Trophoblast cell (in vitro differentiated cells and primary cell): Measurements from ENCODE around the gene RNF125.
"Not testable (repeated sequence)": the region's sequence is repeated elsewhere in the genome, so short reads cannot be mapped to it uniquely, and the experiment has no call there.

Experiments
- DNase-seq, 2 donors: peaks; one replicate each; pipeline ENCODE4 v3.0.0-alpha.2; 2016
- H2AFZ ChIP-seq: 2 replicates; pipeline ENCODE4 v1.6.1; 2013; ENCODE audit warnings: low read length, moderate library complexity, mild to moderate bottlenecking; ENCODE audit not compliant: insufficient read depth, poor library complexity
- H2AK5ac ChIP-seq: 2 replicates; pipeline ENCODE4 v1.6.1; 2013; ENCODE audit warnings: mild to moderate bottlenecking, low read length
- H2BK120ac ChIP-seq: 2 replicates; pipeline ENCODE4 v1.6.1; 2013; ENCODE audit warnings: low read length, mild to moderate bottlenecking, moderate library complexity; ENCODE audit not compliant: insufficient read depth, poor library complexity
- H2BK12ac ChIP-seq: 2 replicates; pipeline ENCODE4 v1.6.1; 2013; ENCODE audit warnings: mild to moderate bottlenecking, low read length, moderate library complexity
- H2BK5ac ChIP-seq: 2 replicates; pipeline ENCODE4 v1.6.1; 2013; ENCODE audit warnings: low read length, low read depth, moderate library complexity, mild to moderate bottlenecking; ENCODE audit not compliant: poor library complexity
- H3K14ac ChIP-seq: 2 replicates; pipeline ENCODE4 v1.6.1; 2013; ENCODE audit warnings: mild to moderate bottlenecking, low read length
- H3K18ac ChIP-seq: 2 replicates; pipeline ENCODE4 v1.6.1; 2013; ENCODE audit warnings: mild to moderate bottlenecking, low read length
- H3K23ac ChIP-seq: 2 replicates; pipeline ENCODE4 v1.6.1; 2013; ENCODE audit warnings: low read length
- H3K27ac ChIP-seq: 2 replicates; pipeline ENCODE4 v1.5.1; 2013; ENCODE audit warnings: low read depth, mild to moderate bottlenecking, inconsistent platforms, low read length, moderate library complexity
- H3K27me3 ChIP-seq: 2 replicates; pipeline ENCODE4 v1.6.1; 2013; ENCODE audit warnings: inconsistent platforms, mild to moderate bottlenecking, low read length, moderate library complexity; ENCODE audit not compliant: insufficient read depth
- H3K36me3 ChIP-seq, 2 experiments: 1 replicate in 1 of 2; 2 replicates in 1 of 2; pipeline ENCODE4 v1.6.1; 2013; ENCODE audit warnings: low read length in 2 of 2, mild to moderate bottlenecking in 2 of 2, moderate library complexity in 1 of 2; ENCODE audit not compliant: insufficient read depth in 2 of 2, control insufficient read depth in 1 of 2
- H3K4ac ChIP-seq: 2 replicates; pipeline ENCODE4 v1.6.1; 2013; ENCODE audit warnings: low read depth, mild to moderate bottlenecking, low read length, moderate library complexity
- H3K4me1 ChIP-seq, 2 experiments: 1 replicate in 1 of 2; 2 replicates in 1 of 2; pipeline ENCODE4 v1.6.1; 2013; ENCODE audit warnings: low read length in 2 of 2, mild to moderate bottlenecking in 2 of 2, moderate library complexity in 1 of 2; ENCODE audit not compliant: insufficient read depth in 2 of 2, control insufficient read depth in 1 of 2
- H3K4me2 ChIP-seq: 2 replicates; pipeline ENCODE4 v1.6.1; 2013; ENCODE audit warnings: inconsistent platforms, mild to moderate bottlenecking, low read length, moderate library complexity
- H3K4me3 ChIP-seq: 2 replicates; pipeline ENCODE4 v1.5.1; 2013; ENCODE audit warnings: mild to moderate bottlenecking, low read depth, low read length, inconsistent platforms
- H3K79me1 ChIP-seq: one replicate; pipeline ENCODE4 v1.6.1; 2013; ENCODE audit warnings: low read length
- H3K79me2 ChIP-seq: 2 replicates; pipeline ENCODE4 v1.6.1; 2013; ENCODE audit warnings: low read length, mild to moderate bottlenecking; ENCODE audit not compliant: control insufficient read depth, insufficient read depth, poor library complexity
- H3K9ac ChIP-seq: 2 replicates; pipeline ENCODE4 v1.6.1; 2013; ENCODE audit warnings: mild to moderate bottlenecking, low read length
- H3K9me3 ChIP-seq: 2 replicates; pipeline ENCODE4 v1.6.1; 2013; ENCODE audit warnings: low read depth, mild to moderate bottlenecking, control low read depth, inconsistent platforms, low read length; ENCODE audit not compliant: insufficient read depth
- H4K12ac ChIP-seq: 2 replicates; pipeline ENCODE4 v1.6.1; 2013; ENCODE audit warnings: low read depth, mild to moderate bottlenecking, low read length, moderate library complexity
- H4K8ac ChIP-seq: 2 replicates; pipeline ENCODE4 v1.6.1; 2013; ENCODE audit warnings: low read depth, mild to moderate bottlenecking, low read length, moderate library complexity
- H4K91ac ChIP-seq: one replicate; pipeline ENCODE4 v1.6.1; 2013; ENCODE audit warnings: low read depth, mild to moderate bottlenecking, low read length, moderate library complexity
- WGBS: extraction: QIAGEN DNeasy Blood & Tissue Kit; methylation state at CpG from one replicate; pipeline ENCODE4 v1.1.7; 2013; ENCODE audit warnings: missing lambda C conversion rate; ENCODE audit not compliant: insufficient read length, insufficient coverage; ENCODE audit errors: extremely low coverage; 5-methylcytosine and 5-hydroxymethylcytosine counted together

Gene RNF125

GRCh38 chr18:31998880-31999412, 19.7 kb upstream of the RNF125 start:
- Histone ChIP-seq H2BK120ac (no peak overlapping the region), H2BK5ac (no peak overlapping the region), H4K91ac (no peak overlapping the region), H3K18ac (no peak overlapping the region), H3K4me1 (no peaks in the 10 kb centered on the region), H3K4ac (no peak overlapping the region), H3K4me2 (no peak overlapping the region), H3K9ac (no peak overlapping the region), H4K12ac (no peak overlapping the region), H3K27ac (no peak overlapping the region), H3K9me3 (no peaks in the 10 kb centered on the region), H3K36me3 (no peaks in the 10 kb centered on the region), H3K79me1 (peaks cover 1% of the 10 kb centered on the region), H2AFZ (no peak overlapping the region), H3K4me3 (no peak overlapping the region), H3K14ac (no peak overlapping the region), H3K27me3 (no peaks in the 10 kb centered on the region), H2BK12ac (no peak overlapping the region), H2AK5ac (no peak overlapping the region), H3K79me2 (no peaks in the 10 kb centered on the region), H4K8ac (no peak overlapping the region), H3K23ac (no peak overlapping the region)
- no CpG with 5 or more reads among the region's 5 CpGs for WGBS
- no peak for DNase-seq

GRCh38 chr18:32001141-32001540, 17.5 kb upstream of the RNF125 start:
- H3K9ac ChIP-seq, H3K27me3 ChIP-seq, H3K79me2 ChIP-seq, H3K14ac ChIP-seq, H3K27ac ChIP-seq, H4K8ac ChIP-seq, H4K12ac ChIP-seq, H4K91ac ChIP-seq, H2AFZ ChIP-seq, H2BK5ac ChIP-seq, DNase-seq, H3K18ac ChIP-seq, H3K9me3 ChIP-seq, H3K79me1 ChIP-seq, H3K4ac ChIP-seq, H3K4me1 ChIP-seq, H3K23ac ChIP-seq, H3K4me2 ChIP-seq, H2BK12ac ChIP-seq, H2BK120ac ChIP-seq, H2AK5ac ChIP-seq, H3K36me3 ChIP-seq, H3K4me3 ChIP-seq: not testable (repeated sequence)
- no CpG with 5 or more reads among the region's 7 CpGs for WGBS

- H3K36me3 ChIP-seq, H3K9me3 ChIP-seq, H3K27ac ChIP-seq, H2BK12ac ChIP-seq, H3K79me1 ChIP-seq, H3K4me2 ChIP-seq, H3K18ac ChIP-seq, H3K4me3 ChIP-seq, H3K9ac ChIP-seq, DNase-seq, H4K91ac ChIP-seq, H3K4me1 ChIP-seq, H3K14ac ChIP-seq, H4K8ac ChIP-seq, H2BK120ac ChIP-seq, H2BK5ac ChIP-seq, H2AFZ ChIP-seq, H2AK5ac ChIP-seq, H3K27me3 ChIP-seq, H3K79me2 ChIP-seq, H3K4ac ChIP-seq, H4K12ac ChIP-seq, H3K23ac ChIP-seq: not testable (repeated sequence)
- no CpG with 5 or more reads among the region's 2 CpGs for WGBS
Measured at GRCh38 chr18:32003822-32004221, 14.8 kb upstream of the RNF125 start.

GRCh38 chr18:32010124-32010721, 8.4 kb upstream of the RNF125 start:
- WGBS, result no CpG with 5 or more reads among the region's 5 CpGs
- no peaks in the 10 kb centered on the region for H3K27me3 ChIP-seq

More at GRCh38 chr18:32010124-32010721, 8.4 kb upstream of the RNF125 start:
- H2BK5ac ChIP-seq, result no peak overlapping the region
- no peak overlapping the region for H3K18ac ChIP-seq
- no peak overlapping the region for H3K14ac ChIP-seq
- no peaks in the 10 kb centered on the region for H3K79me1 ChIP-seq
- H4K91ac ChIP-seq, result no peak overlapping the region
- H4K12ac ChIP-seq, result no peak overlapping the region
- no peak overlapping the region for H4K8ac ChIP-seq
- no peaks in the 10 kb centered on the region for H3K79me2 ChIP-seq
- no peak overlapping the region for H3K4ac ChIP-seq
- H3K4me2 ChIP-seq, result no peak overlapping the region
- no peak overlapping the region for H3K4me3 ChIP-seq
- H3K4me1 ChIP-seq, result no peaks in the 10 kb centered on the region
- H2BK120ac ChIP-seq, result no peak overlapping the region
- H2AFZ ChIP-seq, result no peak overlapping the region
- H3K36me3 ChIP-seq, result no peaks in the 10 kb centered on the region
- no peaks in the 10 kb centered on the region for H3K9me3 ChIP-seq
- no peak for DNase-seq
- H3K27ac ChIP-seq, result no peak overlapping the region
- no peak overlapping the region for H3K9ac ChIP-seq
- H3K23ac ChIP-seq, result no peak overlapping the region
- no peak overlapping the region for H2AK5ac ChIP-seq
- no peak overlapping the region for H2BK12ac ChIP-seq
